ENCODE measurements around the gene USP40. TPM values are rescaled to one million over a fixed set of nuclear protein-coding genes. Genes with fewer than 3 reads are reported as not detected.

Gene USP40
- total and polyA plus RNA-seq, 2 experiments from 2014 or later, result 5.7 to 11.7 TPM

DNA sequence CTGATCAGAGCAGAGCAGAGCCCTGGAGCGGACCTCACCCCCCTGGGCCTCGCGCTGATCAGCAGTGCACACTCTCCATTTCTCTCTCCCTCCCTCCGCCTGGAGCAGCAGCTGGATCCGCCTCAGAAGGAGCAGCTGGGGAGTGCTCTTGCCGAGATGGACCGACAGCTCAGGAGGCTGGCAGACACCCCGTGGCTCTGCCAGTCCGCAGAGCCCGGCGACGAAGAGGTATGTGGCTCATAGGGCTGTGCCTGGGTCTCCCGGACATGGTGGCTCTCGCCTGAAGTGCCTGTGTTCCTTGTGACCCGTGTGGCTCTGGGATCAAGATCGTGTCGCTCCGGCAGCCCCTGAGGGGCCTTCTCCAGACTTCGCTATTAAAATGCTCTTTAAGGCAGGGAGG, 102.5 kb downstream of the USP40 start (continued):
- TF ChIP-seq, protein P1, sequence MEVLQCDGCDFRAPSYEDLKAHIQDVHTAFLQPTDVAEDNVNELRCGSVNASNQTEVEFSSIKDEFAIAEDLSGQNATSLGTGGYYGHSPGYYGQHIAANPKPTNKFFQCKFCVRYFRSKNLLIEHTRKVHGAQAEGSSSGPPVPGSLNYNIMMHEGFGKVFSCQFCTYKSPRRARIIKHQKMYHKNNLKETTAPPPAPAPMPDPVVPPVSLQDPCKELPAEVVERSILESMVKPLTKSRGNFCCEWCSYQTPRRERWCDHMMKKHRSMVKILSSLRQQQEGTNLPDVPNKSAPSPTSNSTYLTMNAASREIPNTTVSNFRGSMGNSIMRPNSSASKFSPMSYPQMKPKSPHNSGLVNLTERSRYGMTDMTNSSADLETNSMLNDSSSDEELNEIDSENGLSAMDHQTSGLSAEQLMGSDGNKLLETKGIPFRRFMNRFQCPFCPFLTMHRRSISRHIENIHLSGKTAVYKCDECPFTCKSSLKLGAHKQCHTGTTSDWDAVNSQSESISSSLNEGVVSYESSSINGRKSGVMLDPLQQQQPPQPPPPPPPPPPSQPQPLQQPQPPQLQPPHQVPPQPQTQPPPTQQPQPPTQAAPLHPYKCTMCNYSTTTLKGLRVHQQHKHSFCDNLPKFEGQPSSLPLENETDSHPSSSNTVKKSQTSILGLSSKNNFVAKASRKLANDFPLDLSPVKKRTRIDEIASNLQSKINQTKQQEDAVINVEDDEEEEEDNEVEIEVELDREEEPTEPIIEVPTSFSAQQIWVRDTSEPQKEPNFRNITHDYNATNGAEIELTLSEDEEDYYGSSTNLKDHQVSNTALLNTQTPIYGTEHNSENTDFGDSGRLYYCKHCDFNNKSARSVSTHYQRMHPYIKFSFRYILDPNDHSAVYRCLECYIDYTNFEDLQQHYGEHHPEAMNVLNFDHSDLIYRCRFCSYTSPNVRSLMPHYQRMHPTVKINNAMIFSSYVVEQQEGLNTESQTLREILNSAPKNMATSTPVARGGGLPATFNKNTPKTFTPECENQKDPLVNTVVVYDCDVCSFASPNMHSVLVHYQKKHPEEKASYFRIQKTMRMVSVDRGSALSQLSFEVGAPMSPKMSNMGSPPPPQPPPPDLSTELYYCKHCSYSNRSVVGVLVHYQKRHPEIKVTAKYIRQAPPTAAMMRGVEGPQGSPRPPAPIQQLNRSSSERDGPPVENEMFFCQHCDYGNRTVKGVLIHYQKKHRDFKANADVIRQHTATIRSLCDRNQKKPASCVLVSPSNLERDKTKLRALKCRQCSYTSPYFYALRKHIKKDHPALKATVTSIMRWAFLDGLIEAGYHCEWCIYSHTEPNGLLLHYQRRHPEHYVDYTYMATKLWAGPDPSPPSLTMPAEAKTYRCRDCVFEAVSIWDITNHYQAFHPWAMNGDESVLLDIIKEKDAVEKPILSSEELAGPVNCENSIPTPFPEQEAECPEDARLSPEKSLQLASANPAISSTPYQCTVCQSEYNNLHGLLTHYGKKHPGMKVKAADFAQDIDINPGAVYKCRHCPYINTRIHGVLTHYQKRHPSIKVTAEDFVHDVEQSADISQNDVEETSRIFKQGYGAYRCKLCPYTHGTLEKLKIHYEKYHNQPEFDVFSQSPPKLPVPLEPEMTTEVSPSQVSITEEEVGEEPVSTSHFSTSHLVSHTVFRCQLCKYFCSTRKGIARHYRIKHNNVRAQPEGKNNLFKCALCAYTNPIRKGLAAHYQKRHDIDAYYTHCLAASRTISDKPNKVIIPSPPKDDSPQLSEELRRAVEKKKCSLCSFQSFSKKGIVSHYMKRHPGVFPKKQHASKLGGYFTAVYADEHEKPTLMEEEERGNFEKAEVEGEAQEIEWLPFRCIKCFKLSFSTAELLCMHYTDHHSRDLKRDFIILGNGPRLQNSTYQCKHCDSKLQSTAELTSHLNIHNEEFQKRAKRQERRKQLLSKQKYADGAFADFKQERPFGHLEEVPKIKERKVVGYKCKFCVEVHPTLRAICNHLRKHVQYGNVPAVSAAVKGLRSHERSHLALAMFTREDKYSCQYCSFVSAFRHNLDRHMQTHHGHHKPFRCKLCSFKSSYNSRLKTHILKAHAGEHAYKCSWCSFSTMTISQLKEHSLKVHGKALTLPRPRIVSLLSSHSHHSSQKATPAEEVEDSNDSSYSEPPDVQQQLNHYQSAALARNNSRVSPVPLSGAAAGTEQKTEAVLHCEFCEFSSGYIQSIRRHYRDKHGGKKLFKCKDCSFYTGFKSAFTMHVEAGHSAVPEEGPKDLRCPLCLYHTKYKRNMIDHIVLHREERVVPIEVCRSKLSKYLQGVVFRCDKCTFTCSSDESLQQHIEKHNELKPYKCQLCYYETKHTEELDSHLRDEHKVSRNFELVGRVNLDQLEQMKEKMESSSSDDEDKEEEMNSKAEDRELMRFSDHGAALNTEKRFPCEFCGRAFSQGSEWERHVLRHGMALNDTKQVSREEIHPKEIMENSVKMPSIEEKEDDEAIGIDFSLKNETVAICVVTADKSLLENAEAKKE (CRISPR knock-in tag; IDR thresholded peaks at IDR 0.05), result no peak
- TF ChIP-seq EZH2phosphoT487 (IDR thresholded peaks at IDR 0.05; ENCODE audit: unreplicated experiment) (no peak), CREB1 (CRISPR knock-in tag; IDR thresholded peaks at IDR 0.05; ENCODE audit: low read depth) (no peak), ZNF331 (CRISPR knock-in tag; IDR thresholded peaks at IDR 0.05; ENCODE audit: low read depth) (no peak)

DNA sequence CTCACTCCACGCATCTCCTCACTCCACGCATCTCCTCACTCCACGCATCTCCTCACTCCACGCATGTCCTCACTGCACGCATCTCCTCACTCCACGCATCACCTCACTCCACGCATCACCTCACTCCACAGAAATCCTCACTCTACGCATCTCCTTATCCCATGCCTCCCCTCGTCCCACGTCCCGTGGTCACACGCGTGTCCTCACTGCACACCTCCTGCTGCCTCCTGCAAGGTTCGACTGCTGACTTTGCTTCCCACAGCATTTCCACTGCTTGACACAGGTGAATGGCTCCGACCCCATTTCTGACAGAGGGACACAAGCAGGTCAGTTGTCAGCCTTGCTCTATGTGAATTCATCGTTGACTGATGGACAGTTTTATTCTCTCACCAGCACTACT, 103.0 kb downstream of the USP40 start:
- Histone ChIP-seq H3K27ac (ENCODE audit: low read depth) (no peak overlapping the region), H4K20me1 (replicated peaks; ENCODE audit: insufficient read depth) (no peaks in the 10 kb centered on the region), H3K9me2 (ENCODE audit: insufficient read depth) (no peaks in the 10 kb centered on the region), H3K4me2 (no peak overlapping the region), H2AFZ (no peak overlapping the region), H3K36me3 (ENCODE audit: insufficient read depth) (0 out of 2 replicates have a peak, but pooled peaks cover 3% of the 10 kb centered on the region), H3K27me3 (ENCODE audit: insufficient read depth) (no peaks in the 10 kb centered on the region), H3F3A (replicated peaks; ENCODE audit: low read depth) (no peaks in the 10 kb centered on the region), H3K4me1 (ENCODE audit: insufficient read depth) (no peaks in the 10 kb centered on the region), H3K79me2 (replicated peaks; ENCODE audit: insufficient read depth) (no peaks in the 10 kb centered on the region), H3K4me3 (no peak overlapping the region)
- Mint-ChIP-seq H3K27me3 (ENCODE audit: insufficient read depth, low read depth, poor library complexity) (peaks cover 7% of the 10 kb centered on the region), H3K27ac (no peak overlapping the region), H3K4me3 (no peak overlapping the region), H3K9me3 (peaks cover 2% of the 10 kb centered on the region; the same call in 1 of the 3 replicates), H3K4me1 (no peaks in the 10 kb centered on the region; the same call in 2 of the 3 replicates), H3K36me3 (ENCODE audit: low read depth) (peaks cover 34% of the 10 kb centered on the region)
- DNase-seq (ENCODE audit: low spot score) (no peak), ATAC-seq (no peak)
- TF ChIP-seq NANOG (IDR thresholded peaks at IDR 0.05; ENCODE audit: borderline replicate concordance) (no peak), EZH2 (IDR thresholded peaks at IDR 0.05; ENCODE audit: low read depth, unreplicated experiment) (no peak)
- TF ChIP-seq, protein P2, sequence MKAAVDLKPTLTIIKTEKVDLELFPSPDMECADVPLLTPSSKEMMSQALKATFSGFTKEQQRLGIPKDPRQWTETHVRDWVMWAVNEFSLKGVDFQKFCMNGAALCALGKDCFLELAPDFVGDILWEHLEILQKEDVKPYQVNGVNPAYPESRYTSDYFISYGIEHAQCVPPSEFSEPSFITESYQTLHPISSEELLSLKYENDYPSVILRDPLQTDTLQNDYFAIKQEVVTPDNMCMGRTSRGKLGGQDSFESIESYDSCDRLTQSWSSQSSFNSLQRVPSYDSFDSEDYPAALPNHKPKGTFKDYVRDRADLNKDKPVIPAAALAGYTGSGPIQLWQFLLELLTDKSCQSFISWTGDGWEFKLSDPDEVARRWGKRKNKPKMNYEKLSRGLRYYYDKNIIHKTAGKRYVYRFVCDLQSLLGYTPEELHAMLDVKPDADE (IDR thresholded peaks at IDR 0.05), result no peak

All from GM23338 (cell line).